Suppressor macrophage treated with lipopolysaccharide for 4 hours (primary cell): ENCODE measurements around the gene RASA2.
"Not testable (repeated sequence)": the region's sequence is repeated elsewhere in the genome, so short reads cannot be mapped to it uniquely, and the experiment has no call there.

Experiments
- DNase-seq: peaks from one replicate; pipeline ENCODE4 v3.0.0-alpha.2; 2020

Gene RASA2

GRCh38 chr3:141498598-141499223, 11.9 kb downstream of the RASA2 start:
- peak; percentile 92 for DNase-seq

GRCh38 chr3:141499284-141499683, 12.5 kb downstream of the RASA2 start:
- DNase-seq = peak; percentile 25

GRCh38 chr3:141499965-141500364, 13.1 kb downstream of the RASA2 start:
- no peak for DNase-seq

GRCh38 chr3:141500397-141500796, 13.6 kb downstream of the RASA2 start:
- no peak for DNase-seq

- DNase-seq = no peak
Measured at GRCh38 chr3:141505166-141505565, 18.3 kb downstream of the RASA2 start.

- no peak for DNase-seq
Measured at GRCh38 chr3:141506071-141506470, 19.2 kb downstream of the RASA2 start.

GRCh38 chr3:141507392-141508066, 20.7 kb downstream of the RASA2 start:
- no peak for DNase-seq

GRCh38 chr3:141508067-141508436, 21.2 kb downstream of the RASA2 start:
- no peak for DNase-seq

- DNase-seq = peak; percentile 35
Measured at GRCh38 chr3:141511361-141511760, 24.5 kb downstream of the RASA2 start.

- no peak for DNase-seq
Measured at GRCh38 chr3:141514382-141514781, 27.6 kb downstream of the RASA2 start.

GRCh38 chr3:141519587-141519986, 32.8 kb downstream of the RASA2 start:
- DNase-seq = no peak

- no peak for DNase-seq
Measured at GRCh38 chr3:141521781-141522180, 35.0 kb downstream of the RASA2 start.

GRCh38 chr3:141523615-141524375, 37.0 kb downstream of the RASA2 start:
- DNase-seq = no peak

- DNase-seq = no peak
Measured at GRCh38 chr3:141524988-141525387, 38.2 kb downstream of the RASA2 start.

- no peak for DNase-seq
Measured at GRCh38 chr3:141525814-141526213, 39.0 kb downstream of the RASA2 start.

- no peak for DNase-seq
Measured at GRCh38 chr3:141526709-141527108, 39.9 kb downstream of the RASA2 start.

- no peak for DNase-seq
Measured at GRCh38 chr3:141528800-141529199, 42.0 kb downstream of the RASA2 start.

- DNase-seq = no peak
Measured at GRCh38 chr3:141529256-141529655, 42.4 kb downstream of the RASA2 start.

GRCh38 chr3:141529717-141530414, 43.0 kb downstream of the RASA2 start:
- no peak for DNase-seq

- peak; percentile 52 for DNase-seq
Measured at GRCh38 chr3:141530415-141530768, 43.6 kb downstream of the RASA2 start.

- DNase-seq = no peak
Measured at GRCh38 chr3:141532609-141533008, 45.8 kb downstream of the RASA2 start.

- DNase-seq = not testable (repeated sequence)
Measured at GRCh38 chr3:141536017-141536416, 49.2 kb downstream of the RASA2 start.

- DNase-seq = no peak
Measured at GRCh38 chr3:141537856-141538255, 51.0 kb downstream of the RASA2 start.
